ENCODE measurements around the gene PPFIBP2. TPM values are rescaled to one million over a fixed set of nuclear protein-coding genes. Genes with fewer than 3 reads are reported as not detected.

PPFIBP2 gene
- total RNA-seq, 4 donors from 2014 or later = 28.1 to 61.1 (median 49.4) TPM

DNA sequence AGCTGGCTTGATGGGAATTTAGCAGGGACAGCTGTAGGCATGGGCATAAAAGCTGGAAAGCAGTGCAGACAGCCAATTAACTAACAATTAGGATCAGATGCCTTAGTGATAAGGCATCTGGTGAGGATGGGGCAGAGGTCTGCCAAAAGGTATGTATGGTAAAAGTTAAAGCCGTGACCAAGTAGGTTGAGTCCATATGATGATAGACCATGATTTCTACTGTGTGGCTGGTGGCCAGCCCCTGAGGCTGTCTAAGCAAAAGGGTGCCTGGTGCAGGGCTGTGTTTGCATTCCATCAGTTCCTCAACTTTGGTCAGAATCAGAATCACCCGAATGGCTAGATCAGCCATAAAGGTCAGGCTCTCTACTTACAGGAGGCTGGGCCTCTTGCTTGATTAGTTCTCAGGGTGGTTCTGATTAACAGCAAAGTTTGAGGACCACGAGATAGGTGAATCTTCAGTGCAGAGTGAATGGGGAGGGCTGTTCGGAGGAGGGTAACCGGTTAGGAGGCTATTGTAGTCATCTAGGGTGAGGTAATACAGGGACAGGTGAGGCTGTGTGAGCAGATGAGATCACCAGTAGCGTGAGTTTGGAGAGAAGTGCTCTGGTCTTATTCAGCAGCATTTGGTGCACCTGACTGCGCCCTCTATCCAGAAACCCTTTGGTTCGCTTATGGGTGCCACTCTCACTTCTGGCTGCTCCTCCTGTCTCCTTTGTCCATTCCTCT, 27.2 kb downstream of the PPFIBP2 start:
- TF ChIP-seq, protein P1, sequence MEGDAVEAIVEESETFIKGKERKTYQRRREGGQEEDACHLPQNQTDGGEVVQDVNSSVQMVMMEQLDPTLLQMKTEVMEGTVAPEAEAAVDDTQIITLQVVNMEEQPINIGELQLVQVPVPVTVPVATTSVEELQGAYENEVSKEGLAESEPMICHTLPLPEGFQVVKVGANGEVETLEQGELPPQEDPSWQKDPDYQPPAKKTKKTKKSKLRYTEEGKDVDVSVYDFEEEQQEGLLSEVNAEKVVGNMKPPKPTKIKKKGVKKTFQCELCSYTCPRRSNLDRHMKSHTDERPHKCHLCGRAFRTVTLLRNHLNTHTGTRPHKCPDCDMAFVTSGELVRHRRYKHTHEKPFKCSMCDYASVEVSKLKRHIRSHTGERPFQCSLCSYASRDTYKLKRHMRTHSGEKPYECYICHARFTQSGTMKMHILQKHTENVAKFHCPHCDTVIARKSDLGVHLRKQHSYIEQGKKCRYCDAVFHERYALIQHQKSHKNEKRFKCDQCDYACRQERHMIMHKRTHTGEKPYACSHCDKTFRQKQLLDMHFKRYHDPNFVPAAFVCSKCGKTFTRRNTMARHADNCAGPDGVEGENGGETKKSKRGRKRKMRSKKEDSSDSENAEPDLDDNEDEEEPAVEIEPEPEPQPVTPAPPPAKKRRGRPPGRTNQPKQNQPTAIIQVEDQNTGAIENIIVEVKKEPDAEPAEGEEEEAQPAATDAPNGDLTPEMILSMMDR (IDR thresholded peaks at IDR 0.05) = no peak
- no peak for TF ChIP-seq POLR2A (IDR thresholded peaks at IDR 0.05)

DNA sequence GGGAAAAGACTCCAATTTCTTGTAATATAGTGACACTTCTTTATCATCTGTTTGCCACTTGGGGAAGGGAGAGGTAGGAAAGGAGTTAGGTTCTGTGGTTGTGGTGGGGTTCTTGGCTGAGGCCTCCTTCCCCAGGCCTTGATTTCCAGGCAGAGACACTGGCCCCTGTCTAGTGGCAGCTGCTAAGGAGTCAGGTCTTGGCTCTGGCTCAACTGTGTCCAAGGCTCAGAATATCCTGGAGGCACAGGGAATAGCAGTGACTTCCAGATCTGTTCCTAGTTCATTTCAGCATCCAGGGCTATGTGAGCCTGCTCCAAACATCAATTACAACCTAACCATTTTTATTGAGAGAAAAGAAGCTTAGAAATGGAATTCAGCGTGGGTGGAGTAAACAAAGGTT, 29.5 kb downstream of the PPFIBP2 start:
- 73 to 89% methylated on average over 1 of the region's 1 CpG for WGBS, 2 donors
- no peaks in the 10 kb centered on the region for H3K36me3 ChIP-seq
- no peaks in the 10 kb centered on the region for H3K9me3 ChIP-seq
- peaks cover 18 to 82% (median 30%) of the 10 kb centered on the region in 3 donors for H3K4me1 ChIP-seq
- DNase-seq = no peak
- intact Hi-C loops (cut with DNase I) = no loop called here
- TF ChIP-seq, protein P1 (IDR thresholded peaks at IDR 0.05) = no peak
- no peak overlapping the region for H3K4me3 ChIP-seq
- H3K27ac ChIP-seq = no peak overlapping the region
- no peaks in the 10 kb centered on the region for H3K27me3 ChIP-seq

More for the DNA sequence above, 27.2 kb downstream of the PPFIBP2 start:
- H3K9me3 ChIP-seq = no peaks in the 10 kb centered on the region
- H3K4me3 ChIP-seq = no peak overlapping the region
- no peaks in the 10 kb centered on the region for H3K27me3 ChIP-seq
- intact Hi-C loops (cut with DNase I) = no loop called here
- peaks cover 13 to 76% (median 21%) of the 10 kb centered on the region in 3 donors for H3K4me1 ChIP-seq
- 71 to 81% methylated on average over 8 of the region's 8 CpGs for WGBS, 2 donors
- no peak for DNase-seq
- peak overlapping the region in 2 of 4 donors; percentile 66 to 79 for H3K27ac ChIP-seq
- H3K36me3 ChIP-seq = no peaks in the 10 kb centered on the region

DNA sequence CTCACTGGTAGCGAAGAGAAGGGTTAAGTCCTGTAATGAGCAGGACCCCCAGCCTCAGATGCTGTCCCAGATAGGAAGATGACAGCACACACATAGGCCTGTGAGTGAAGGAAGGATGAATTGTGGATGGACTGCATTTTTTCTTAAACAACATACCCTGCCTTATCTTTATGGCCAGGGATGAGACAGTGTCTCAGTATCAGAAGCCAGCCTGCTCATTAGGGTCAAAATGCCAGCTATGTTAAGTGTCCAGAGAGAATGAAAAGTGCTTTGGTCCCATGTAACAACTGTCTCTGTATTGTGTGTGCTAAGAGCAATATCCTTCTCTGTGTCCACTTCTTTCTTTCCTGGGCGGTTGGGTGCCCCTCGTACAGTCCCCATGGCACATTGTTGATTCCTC, 30.2 kb downstream of the PPFIBP2 start:
- intact Hi-C loops (cut with DNase I) = no loop called here
- H3K27ac ChIP-seq = no peak overlapping the region
- H3K4me1 ChIP-seq = peaks cover 13 to 81% (median 26%) of the 10 kb centered on the region in 3 donors
- H3K27me3 ChIP-seq = no peaks in the 10 kb centered on the region
- H3K36me3 ChIP-seq = no peaks in the 10 kb centered on the region
- H3K4me3 ChIP-seq = no peak overlapping the region
- DNase-seq = no peak
- TF ChIP-seq, protein P1 (IDR thresholded peaks at IDR 0.05) = no peak
- TF ChIP-seq POLR2A (IDR thresholded peaks at IDR 0.05) = no peak
- WGBS, 2 donors = 87 to 96% methylated on average over 3 of the region's 3 CpGs
- no peaks in the 10 kb centered on the region for H3K9me3 ChIP-seq

DNA sequence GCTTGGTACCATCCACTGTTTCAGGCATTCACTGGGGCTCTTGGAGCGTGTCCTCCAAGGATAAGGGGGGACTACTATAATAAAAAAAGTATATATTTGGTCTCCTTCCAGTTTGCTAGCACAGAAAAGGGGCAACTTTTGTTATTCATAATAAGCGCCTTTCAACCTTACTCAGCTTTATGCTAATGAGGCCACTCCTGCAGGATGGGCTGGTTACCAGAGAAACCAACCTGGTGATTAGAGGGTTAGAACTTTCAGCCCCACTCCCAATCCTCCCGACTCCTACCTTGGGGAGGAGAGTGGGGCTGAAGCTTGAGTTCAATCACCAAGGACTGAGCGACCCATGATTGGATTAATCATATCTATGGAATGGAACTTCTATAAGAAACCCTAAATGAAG, 31.8 kb downstream of the PPFIBP2 start:
- intact Hi-C loops (cut with DNase I) = no loop called here
- no peak overlapping the region for H3K4me3 ChIP-seq
- 58 to 76% methylated on average over 2 to 4 of the region's 4 CpGs for WGBS, 2 donors
- no peaks in the 10 kb centered on the region for H3K9me3 ChIP-seq
- peak overlapping the region; percentile 56 to 85 (median 74) for H3K27ac ChIP-seq
- TF ChIP-seq, protein P1 (IDR thresholded peaks at IDR 0.05) = no peak
- no peak for TF ChIP-seq POLR2A (IDR thresholded peaks at IDR 0.05)
- no peaks in the 10 kb centered on the region for H3K27me3 ChIP-seq
- peaks cover 9 to 65% (median 17%) of the 10 kb centered on the region in 3 donors for H3K4me1 ChIP-seq
- no peak for DNase-seq
- peaks cover 0 to 11% (median 0%) of the 10 kb centered on the region in 3 donors for H3K36me3 ChIP-seq

DNA sequence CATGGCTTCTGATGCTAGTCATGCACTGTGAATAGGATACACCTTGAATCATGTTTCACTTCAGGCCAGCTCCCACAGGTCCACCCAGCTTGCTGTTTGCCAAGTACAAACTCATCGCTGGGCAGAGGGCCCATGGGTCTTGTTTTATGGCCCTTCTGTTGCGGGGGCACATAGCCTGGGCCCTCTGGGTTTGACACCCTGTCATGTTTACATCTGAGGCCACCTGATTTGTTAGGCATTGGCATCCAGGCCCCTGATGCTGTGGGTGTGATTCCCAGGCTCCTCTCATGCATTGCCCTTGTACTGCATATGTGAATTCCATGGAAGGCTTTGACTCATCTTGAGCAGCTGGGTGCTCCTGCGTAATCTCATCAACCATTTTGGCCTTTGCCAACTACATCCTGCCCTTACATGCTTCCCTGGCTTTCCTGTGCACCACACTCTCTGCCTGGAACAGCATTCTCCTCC, 32.6 kb downstream of the PPFIBP2 start:
- H3K4me1 ChIP-seq = peaks cover 9 to 59% (median 17%) of the 10 kb centered on the region in 3 donors
- H3K27ac ChIP-seq = peak overlapping the region; percentile 56 to 85 (median 74)
- intact Hi-C loops (cut with DNase I) = no loop called here
- H3K4me3 ChIP-seq = no peak overlapping the region
- TF ChIP-seq, protein P1 (IDR thresholded peaks at IDR 0.05) = no peak
- TF ChIP-seq POLR2A (IDR thresholded peaks at IDR 0.05) = no peak
- peaks cover 0 to 17% (median 0%) of the 10 kb centered on the region in 3 donors for H3K36me3 ChIP-seq
- H3K9me3 ChIP-seq = no peaks in the 10 kb centered on the region
- 33 to 57% methylated on average over 3 of the region's 3 CpGs for WGBS, 2 donors
- H3K27me3 ChIP-seq = no peaks in the 10 kb centered on the region
- no peak for DNase-seq

All from esophagus squamous epithelium (tissue), 5 donors.